ENCODE data around the gene GJA10.
A peak's percentile ranks its signal among the peaks of the same experiment; 100 is the strongest.
"Not testable (repeated sequence)": the region's sequence is repeated elsewhere in the genome, so short reads cannot be mapped to it uniquely, and the experiment has no call there.

Gene GJA10

GRCh38 chr6:89888138-89888514, 6.1 kb upstream of the GJA10 start:
- Histone ChIP-seq H3K4me1 (ENCODE audit: control insufficient read depth, insufficient read depth, low read depth, low read length) (no peaks in the 10 kb centered on the region), H3K27me3 (ENCODE audit: control insufficient read depth in 1 of 2, insufficient read depth in 1 of 2, low read length in 2 of 2) (peaks cover 7 to 43% of the 10 kb centered on the region in 2 experiments), H3K27ac (ENCODE audit: low read length, poor library complexity, severe bottlenecking) (no peak overlapping the region), H3K79me1 (replicated peaks; ENCODE audit: low read length, poor library complexity, severe bottlenecking) (no peaks in the 10 kb centered on the region), H3K4ac (ENCODE audit: low read depth in 1 of 2, low read length in 2 of 2) (no peak overlapping the region), H2BK15ac (ENCODE audit: low read depth, poor library complexity, severe bottlenecking) (no peak overlapping the region), H3K9me3 (ENCODE audit: control insufficient read depth, low read length) (no peaks in the 10 kb centered on the region), H2AK5ac (ENCODE audit: low read length, severe bottlenecking) (no peak overlapping the region), H3K14ac (ENCODE audit: low read length in 2 of 2) (no peak overlapping the region), H2BK120ac (ENCODE audit: low read depth, low read length) (no peak overlapping the region), H2AFZ (ENCODE audit: low read depth, low read length) (no peak overlapping the region), H3K18ac (ENCODE audit: low read depth in 1 of 2, low read length in 2 of 2) (no peak overlapping the region), H2BK5ac (ENCODE audit: low read depth, low read length, poor library complexity, severe bottlenecking) (no peak overlapping the region), H3K36me3 (ENCODE audit: control insufficient read depth in 1 of 2, insufficient read depth in 2 of 2, low read depth in 1 of 2, low read length in 2 of 2) (no peaks in the 10 kb centered on the region), H3K9ac (ENCODE audit: low read length) (no peak overlapping the region), H3K4me3 (ENCODE audit: insufficient read depth in 1 of 2, low read depth in 1 of 2, low read length in 2 of 2) (no peak overlapping the region), H4K91ac (ENCODE audit: low read length) (no peak overlapping the region), H2BK12ac (ENCODE audit: low read length in 2 of 2) (no peak overlapping the region), H3K4me2 (ENCODE audit: low read length, poor library complexity, severe bottlenecking) (no peak overlapping the region), H3K23ac (ENCODE audit: low read length in 2 of 2) (no peak overlapping the region), H4K8ac (ENCODE audit: low read length) (no peak overlapping the region)
- no peak for DNase-seq
- 82% methylated on average over 6 of the region's 7 CpGs for WGBS

- WGBS = 70% methylated on average over 2 of the region's 3 CpGs
- Histone ChIP-seq H3K36me3 (ENCODE audit: control insufficient read depth in 1 of 2, insufficient read depth in 2 of 2, low read depth in 1 of 2, low read length in 2 of 2) (no peaks in the 10 kb centered on the region), H3K23ac (ENCODE audit: low read length in 2 of 2) (no peak overlapping the region), H2AK5ac (ENCODE audit: low read length, severe bottlenecking) (no peak overlapping the region), H2BK12ac (ENCODE audit: low read length in 2 of 2) (no peak overlapping the region), H3K4ac (ENCODE audit: low read depth in 1 of 2, low read length in 2 of 2) (no peak overlapping the region), H4K8ac (ENCODE audit: low read length) (no peak overlapping the region), H2BK5ac (ENCODE audit: low read depth, low read length, poor library complexity, severe bottlenecking) (no peak overlapping the region), H3K27ac (ENCODE audit: low read length, poor library complexity, severe bottlenecking) (no peak overlapping the region), H3K18ac (ENCODE audit: low read depth in 1 of 2, low read length in 2 of 2) (no peak overlapping the region), H2AFZ (ENCODE audit: low read depth, low read length) (no peak overlapping the region), H3K4me3 (ENCODE audit: insufficient read depth in 1 of 2, low read depth in 1 of 2, low read length in 2 of 2) (no peak overlapping the region), H3K14ac (ENCODE audit: low read length in 2 of 2) (no peak overlapping the region), H3K4me2 (ENCODE audit: low read length, poor library complexity, severe bottlenecking) (no peak overlapping the region), H3K9ac (ENCODE audit: low read length) (no peak overlapping the region), H3K9me3 (ENCODE audit: control insufficient read depth, low read length) (no peaks in the 10 kb centered on the region), H3K4me1 (ENCODE audit: control insufficient read depth, insufficient read depth, low read depth, low read length) (no peaks in the 10 kb centered on the region), H2BK15ac (ENCODE audit: low read depth, poor library complexity, severe bottlenecking) (no peak overlapping the region), H3K27me3 (ENCODE audit: control insufficient read depth in 1 of 2, insufficient read depth in 1 of 2, low read length in 2 of 2) (peaks cover 7 to 50% of the 10 kb centered on the region in 2 experiments), H3K79me1 (replicated peaks; ENCODE audit: low read length, poor library complexity, severe bottlenecking) (no peaks in the 10 kb centered on the region), H4K91ac (ENCODE audit: low read length) (no peak overlapping the region), H2BK120ac (ENCODE audit: low read depth, low read length) (no peak overlapping the region)
- DNase-seq = peak; percentile 6
These were observed 5.4 kb upstream of the GJA10 start for GRCh38 chr6:89888871-89889270.

- not testable (repeated sequence) for H2BK120ac ChIP-seq (ENCODE audit: low read depth, low read length); H4K8ac ChIP-seq (ENCODE audit: low read length); H3K4ac ChIP-seq (ENCODE audit: low read depth in 1 of 2, low read length in 2 of 2)
These were observed 3.3 kb upstream of the GJA10 start for GRCh38 chr6:89890845-89891528.

GRCh38 chr6:89892577-89892976, 1.7 kb upstream of the GJA10 start:
- H2BK120ac ChIP-seq (ENCODE audit: low read depth, low read length); H2BK12ac ChIP-seq (ENCODE audit: low read length in 2 of 2); H2AK5ac ChIP-seq (ENCODE audit: low read length, severe bottlenecking); H3K4ac ChIP-seq (ENCODE audit: low read depth in 1 of 2, low read length in 2 of 2); H3K27ac ChIP-seq (ENCODE audit: low read length, poor library complexity, severe bottlenecking); H3K79me1 ChIP-seq (replicated peaks; ENCODE audit: low read length, poor library complexity, severe bottlenecking); H3K4me1 ChIP-seq (ENCODE audit: control insufficient read depth, insufficient read depth, low read depth, low read length); H3K9ac ChIP-seq (ENCODE audit: low read length); H3K36me3 ChIP-seq (ENCODE audit: control insufficient read depth in 1 of 2, insufficient read depth in 2 of 2, low read depth in 1 of 2, low read length in 2 of 2); H3K4me2 ChIP-seq (ENCODE audit: low read length, poor library complexity, severe bottlenecking); H3K18ac ChIP-seq (ENCODE audit: low read depth in 1 of 2, low read length in 2 of 2); H3K14ac ChIP-seq (ENCODE audit: low read length in 2 of 2); H3K23ac ChIP-seq (ENCODE audit: low read length in 2 of 2); H2BK5ac ChIP-seq (ENCODE audit: low read depth, low read length, poor library complexity, severe bottlenecking); H3K9me3 ChIP-seq (ENCODE audit: control insufficient read depth, low read length); DNase-seq; H4K91ac ChIP-seq (ENCODE audit: low read length); H2BK15ac ChIP-seq (ENCODE audit: low read depth, poor library complexity, severe bottlenecking); H2AFZ ChIP-seq (ENCODE audit: low read depth, low read length); H3K4me3 ChIP-seq (ENCODE audit: insufficient read depth in 1 of 2, low read depth in 1 of 2, low read length in 2 of 2); H4K8ac ChIP-seq (ENCODE audit: low read length): not testable (repeated sequence)
- 81% methylated on average over 8 of the region's 8 CpGs for WGBS
- H3K27me3 ChIP-seq (ENCODE audit: control insufficient read depth in 1 of 2, insufficient read depth in 1 of 2, low read length in 2 of 2) = peaks cover 10 to 46% of the 10 kb centered on the region in 2 experiments

More at GRCh38 chr6:89890845-89891528, 3.3 kb upstream of the GJA10 start:
- peaks cover 7 to 50% of the 10 kb centered on the region in 2 experiments for H3K27me3 ChIP-seq (ENCODE audit: control insufficient read depth in 1 of 2, insufficient read depth in 1 of 2, low read length in 2 of 2)
- not testable (repeated sequence) for H3K9ac ChIP-seq (ENCODE audit: low read length); H3K79me1 ChIP-seq (replicated peaks; ENCODE audit: low read length, poor library complexity, severe bottlenecking); H3K18ac ChIP-seq (ENCODE audit: low read depth in 1 of 2, low read length in 2 of 2); H3K14ac ChIP-seq (ENCODE audit: low read length in 2 of 2); H2BK5ac ChIP-seq (ENCODE audit: low read depth, low read length, poor library complexity, severe bottlenecking); H3K9me3 ChIP-seq (ENCODE audit: control insufficient read depth, low read length); H3K23ac ChIP-seq (ENCODE audit: low read length in 2 of 2); H3K4me2 ChIP-seq (ENCODE audit: low read length, poor library complexity, severe bottlenecking); H2BK15ac ChIP-seq (ENCODE audit: low read depth, poor library complexity, severe bottlenecking); H3K27ac ChIP-seq (ENCODE audit: low read length, poor library complexity, severe bottlenecking); H3K36me3 ChIP-seq (ENCODE audit: control insufficient read depth in 1 of 2, insufficient read depth in 2 of 2, low read depth in 1 of 2, low read length in 2 of 2); H3K4me1 ChIP-seq (ENCODE audit: control insufficient read depth, insufficient read depth, low read depth, low read length); H3K4me3 ChIP-seq (ENCODE audit: insufficient read depth in 1 of 2, low read depth in 1 of 2, low read length in 2 of 2); H4K91ac ChIP-seq (ENCODE audit: low read length); H2AK5ac ChIP-seq (ENCODE audit: low read length, severe bottlenecking); H2AFZ ChIP-seq (ENCODE audit: low read depth, low read length); DNase-seq; H2BK12ac ChIP-seq (ENCODE audit: low read length in 2 of 2)
- WGBS = 7% methylated on average over 10 of the region's 11 CpGs

Measured in mesenchymal stem cell (in vitro differentiated cells and primary cell).